Panc1 (cell line): ENCODE results near the gene PIP4P1. TPM values are rescaled to one million over a fixed set of nuclear protein-coding genes. Genes with fewer than 3 reads are reported as not detected.

ENCODE experiments used
- ATAC-seq: fragments of 200-7000 bp; cut with Tn5 transposase; 2 replicates; pipeline ENCODE4 v1.9.1; 2020; ENCODE audit warnings: mild to moderate bottlenecking, moderate library complexity
- BruUV-seq: library from RNA; stranded (reverse); fragments of 400-500 nt; replicated peaks from 2 replicates; lab custom pipeline; 2021; lab: Mats Ljungman, UMichigan
- CTCF ChIA-PET: fragments of 300-600 bp; sonication (Branson Sonifier 250); formaldehyde crosslinking; loops from one replicate; lab custom pipeline; 2022; ENCODE audit warnings: antibody characterized with exemption; lab: Charles Lee
- POLR2A ChIA-PET: fragments of 300-600 bp; sonication (Branson Sonifier 250); formaldehyde crosslinking; loops from one replicate; lab custom pipeline; 2022; ENCODE audit warnings: antibody characterized with exemption; lab: Charles Lee
- DNase-seq: peaks from one replicate; pipeline ENCODE4 v3.0.0-alpha.2; 2010; ENCODE audit warnings: low read depth, low spot score
- H3K27ac ChIP-seq: 2 replicates; pipeline ENCODE4 v1.5.1; 2011; ENCODE audit warnings: mild to moderate bottlenecking, low read length, inconsistent platforms
- H3K27me3 ChIP-seq: fragments of 200-500 bp; sonication (Bioruptor generic); 2 replicates; pipeline ENCODE4 v1.6.0; 2014; ENCODE audit warnings: low read length, inconsistent platforms; ENCODE audit not compliant: control insufficient read depth, insufficient read depth
- H3K36me3 ChIP-seq: fragments of 200-500 bp; sonication (Bioruptor generic); 2 replicates; pipeline ENCODE4 v1.5.1; 2014; ENCODE audit warnings: inconsistent platforms, mild to moderate bottlenecking, low read length, moderate library complexity; ENCODE audit not compliant: control insufficient read depth, insufficient read depth
- H3K4me1 ChIP-seq: 2 replicates; pipeline ENCODE4 v1.5.1; 2011; ENCODE audit warnings: inconsistent platforms, mild to moderate bottlenecking, low read length, moderate library complexity; ENCODE audit not compliant: control insufficient read depth, insufficient read depth
- H3K4me3 ChIP-seq, 2 experiments: 2 replicates each; pipeline ENCODE4 v1.5.1; 2011 to 2012; ENCODE audit warnings: low read depth in 2 of 2, low read length in 2 of 2, mild to moderate bottlenecking in 2 of 2, inconsistent platforms in 1 of 2, moderate library complexity in 1 of 2
- H3K9me3 ChIP-seq: fragments of 200-500 bp; sonication (Bioruptor generic); 2 replicates; pipeline ENCODE4 v1.5.1; 2014; ENCODE audit warnings: low read depth, mild to moderate bottlenecking, inconsistent platforms, low read length, moderate library complexity; ENCODE audit not compliant: control insufficient read depth, insufficient read depth
- POLR2AphosphoS5 ChIP-seq: IDR thresholded peaks from 2 replicates; pipeline ENCODE4 v1.6.1; 2012; ENCODE audit warnings: mild to moderate bottlenecking, low read depth, low read length, moderate library complexity
- SIN3A ChIP-seq: IDR thresholded peaks from 2 replicates; pipeline ENCODE4 v1.6.1; 2012; ENCODE audit warnings: low read depth, mild to moderate bottlenecking, low read length, moderate library complexity, borderline replicate concordance; ENCODE audit not compliant: insufficient read depth
- TCF7L2 ChIP-seq: IDR thresholded peaks from 2 replicates; pipeline ENCODE4 v1.6.1; 2011; ENCODE audit warnings: mild to moderate bottlenecking, low read depth, low read length, inconsistent platforms
- in situ Hi-C: cut with HindIII; loops from 2 replicates; pipeline ENCODE4 v1.10.0; 2016; ENCODE audit warnings: low sequenced_read_pairs, low pct_unique_long_range_greater_than_20kb
- intact Hi-C: fragments of 100-400 bp; cut with micrococcal nuclease; formaldehyde crosslinking; loops from one replicate; pipeline ENCODE4 v1.10.0; 2022; ENCODE audit not compliant: unreplicated experiment
- total RNA-seq: library from RNA; stranded (reverse); gene quantifications from one replicate; pipeline ENCODE4 v1.2.1, GENCODE V29; 2021; ENCODE audit not compliant: unreplicated experiment
- TF ChIP-seq, protein P1 (sequence below): fragments of 450-650 bp; IDR thresholded peaks from 2 replicates; pipeline ENCODE4 v1.5.1; 2017; ENCODE audit warnings: mild to moderate bottlenecking
- TF ChIP-seq, protein P2 (sequence below), 2 experiments: IDR thresholded peaks; 2 replicates each; pipeline ENCODE4 v1.6.1; 2011 to 2012; ENCODE audit warnings: low read depth in 2 of 2, control low read depth in 1 of 2, low read length in 1 of 2, mild to moderate bottlenecking in 1 of 2, moderate library complexity in 1 of 2; ENCODE audit not compliant: insufficient read depth in 1 of 2

PIP4P1 gene
- total RNA-seq, 1 experiment from 2014 or later, result 34.8 TPM

DNA sequence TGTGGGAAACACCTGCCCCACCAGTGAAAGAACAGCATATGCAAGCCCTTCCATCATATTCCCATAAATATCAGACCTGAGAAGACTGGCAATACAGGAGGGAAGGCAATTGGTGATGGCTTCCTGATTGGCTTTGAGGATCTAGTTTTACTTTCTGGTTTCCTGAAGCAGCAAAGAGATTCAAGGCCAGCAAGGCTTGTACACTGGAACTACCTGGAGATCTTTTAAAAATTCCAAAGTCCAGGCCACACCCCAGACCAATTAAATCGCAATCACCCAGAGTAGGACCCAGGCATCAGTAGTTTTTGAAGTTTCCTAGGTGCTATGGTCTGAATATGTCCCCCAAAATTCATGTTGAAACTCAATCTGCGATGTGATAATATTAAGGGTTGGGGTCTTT is 45.0 kb downstream of the PIP4P1 start:
- CTCF ChIA-PET, result interaction anchor here (1.2 kb wide), 1 partner anchor 17 kb away, joined by 3 read pairs; no protein-coding TSS in a partner anchor
- no peak for TF ChIP-seq TCF7L2
- TF ChIP-seq, protein P1, sequence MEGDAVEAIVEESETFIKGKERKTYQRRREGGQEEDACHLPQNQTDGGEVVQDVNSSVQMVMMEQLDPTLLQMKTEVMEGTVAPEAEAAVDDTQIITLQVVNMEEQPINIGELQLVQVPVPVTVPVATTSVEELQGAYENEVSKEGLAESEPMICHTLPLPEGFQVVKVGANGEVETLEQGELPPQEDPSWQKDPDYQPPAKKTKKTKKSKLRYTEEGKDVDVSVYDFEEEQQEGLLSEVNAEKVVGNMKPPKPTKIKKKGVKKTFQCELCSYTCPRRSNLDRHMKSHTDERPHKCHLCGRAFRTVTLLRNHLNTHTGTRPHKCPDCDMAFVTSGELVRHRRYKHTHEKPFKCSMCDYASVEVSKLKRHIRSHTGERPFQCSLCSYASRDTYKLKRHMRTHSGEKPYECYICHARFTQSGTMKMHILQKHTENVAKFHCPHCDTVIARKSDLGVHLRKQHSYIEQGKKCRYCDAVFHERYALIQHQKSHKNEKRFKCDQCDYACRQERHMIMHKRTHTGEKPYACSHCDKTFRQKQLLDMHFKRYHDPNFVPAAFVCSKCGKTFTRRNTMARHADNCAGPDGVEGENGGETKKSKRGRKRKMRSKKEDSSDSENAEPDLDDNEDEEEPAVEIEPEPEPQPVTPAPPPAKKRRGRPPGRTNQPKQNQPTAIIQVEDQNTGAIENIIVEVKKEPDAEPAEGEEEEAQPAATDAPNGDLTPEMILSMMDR, result 0 out of 2 replicates have a peak, but pooled peaks have one; percentile 2
- BruUV-seq, result no TSS peak
- Histone ChIP-seq H3K4me1 (peaks cover 9% of the 10 kb centered on the region), H3K4me3 (no peak overlapping the region), H3K27me3 (no peaks in the 10 kb centered on the region), H3K36me3 (no peaks in the 10 kb centered on the region; the same call in 1 of the 2 replicates), H3K9me3 (no peaks in the 10 kb centered on the region), H3K27ac (no peak overlapping the region)
- POLR2A ChIA-PET, result no interaction called here
- DNase-seq (no peak), ATAC-seq (no peak)
- intact Hi-C loops, result no loop called here
- in situ Hi-C loops, result no loop called here

DNA sequence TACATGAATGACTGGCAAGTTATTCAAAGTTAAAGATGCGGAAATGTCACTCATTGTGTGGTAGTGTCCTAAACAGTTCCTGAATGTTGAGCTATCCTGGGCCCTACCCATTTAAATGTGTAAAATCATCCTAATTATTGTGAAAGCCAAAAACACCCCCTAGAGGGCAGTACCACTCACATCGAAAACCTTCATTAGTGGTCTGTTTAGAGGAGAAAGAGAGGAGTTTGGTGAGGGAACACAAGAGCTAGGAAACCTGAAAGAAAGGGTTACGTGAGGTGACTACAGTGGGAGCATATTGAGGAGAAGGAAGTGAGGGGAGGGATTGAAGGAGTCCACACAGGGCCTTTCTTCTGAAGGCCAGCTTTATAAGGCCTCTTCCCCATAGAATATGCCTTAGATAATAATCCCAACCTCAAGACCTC is 45.4 kb downstream of the PIP4P1 start:
- in situ Hi-C loops (no loop called here), intact Hi-C loops (no loop called here)
- no TSS peak for BruUV-seq
- no peak overlapping the region for H3K4me3 ChIP-seq
- peaks cover 9% of the 10 kb centered on the region for H3K4me1 ChIP-seq
- no peak overlapping the region for H3K27ac ChIP-seq
- no peaks in the 10 kb centered on the region for H3K27me3 ChIP-seq
- DNase-seq, result no peak
- H3K36me3 ChIP-seq, result no peaks in the 10 kb centered on the region; the same call in 1 of the 2 replicates
- ChIA-PET CTCF (interaction anchor here (0.6 to 1.2 kb wide), 2 partner anchors 18 to 83 kb away, joined by 3 read pairs; no protein-coding TSS in a partner anchor), POLR2A (no interaction called here)
- H3K9me3 ChIP-seq, result no peaks in the 10 kb centered on the region
- no peak for TF ChIP-seq POLR2AphosphoS5
- TF ChIP-seq, protein P1, result peak; percentile 69
- 0 out of 2 replicates have a peak, but pooled peaks have one; percentile 41 for ATAC-seq

DNA sequence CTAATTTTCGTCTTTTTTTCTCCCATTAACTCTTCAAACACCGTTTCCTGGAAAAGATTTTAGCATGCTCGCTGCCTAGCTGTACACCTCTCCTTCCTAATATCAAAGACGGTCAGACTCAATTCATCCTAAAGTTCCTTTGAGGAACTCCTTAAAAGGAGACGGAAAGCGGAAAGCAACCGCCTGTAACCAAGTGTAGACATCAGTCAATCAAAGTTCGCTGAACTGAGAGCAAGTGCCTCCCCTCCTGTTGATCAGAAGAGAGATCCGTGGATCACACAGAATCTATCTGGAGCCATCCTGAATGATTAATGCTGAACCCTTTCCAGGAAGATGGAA is 47.5 kb downstream of the PIP4P1 start:
- Histone ChIP-seq H3K4me1 (peaks cover 9% of the 10 kb centered on the region), H3K36me3 (no peaks in the 10 kb centered on the region; the same call in 1 of the 2 replicates), H3K27ac (peak overlapping the region; percentile 91), H3K4me3 (peak overlapping the region; percentile 86 to 87), H3K9me3 (no peaks in the 10 kb centered on the region), H3K27me3 (no peaks in the 10 kb centered on the region)
- TF ChIP-seq POLR2AphosphoS5 (no peak), SIN3A (no peak), TCF7L2 (no peak)
- TF ChIP-seq, protein P2, sequence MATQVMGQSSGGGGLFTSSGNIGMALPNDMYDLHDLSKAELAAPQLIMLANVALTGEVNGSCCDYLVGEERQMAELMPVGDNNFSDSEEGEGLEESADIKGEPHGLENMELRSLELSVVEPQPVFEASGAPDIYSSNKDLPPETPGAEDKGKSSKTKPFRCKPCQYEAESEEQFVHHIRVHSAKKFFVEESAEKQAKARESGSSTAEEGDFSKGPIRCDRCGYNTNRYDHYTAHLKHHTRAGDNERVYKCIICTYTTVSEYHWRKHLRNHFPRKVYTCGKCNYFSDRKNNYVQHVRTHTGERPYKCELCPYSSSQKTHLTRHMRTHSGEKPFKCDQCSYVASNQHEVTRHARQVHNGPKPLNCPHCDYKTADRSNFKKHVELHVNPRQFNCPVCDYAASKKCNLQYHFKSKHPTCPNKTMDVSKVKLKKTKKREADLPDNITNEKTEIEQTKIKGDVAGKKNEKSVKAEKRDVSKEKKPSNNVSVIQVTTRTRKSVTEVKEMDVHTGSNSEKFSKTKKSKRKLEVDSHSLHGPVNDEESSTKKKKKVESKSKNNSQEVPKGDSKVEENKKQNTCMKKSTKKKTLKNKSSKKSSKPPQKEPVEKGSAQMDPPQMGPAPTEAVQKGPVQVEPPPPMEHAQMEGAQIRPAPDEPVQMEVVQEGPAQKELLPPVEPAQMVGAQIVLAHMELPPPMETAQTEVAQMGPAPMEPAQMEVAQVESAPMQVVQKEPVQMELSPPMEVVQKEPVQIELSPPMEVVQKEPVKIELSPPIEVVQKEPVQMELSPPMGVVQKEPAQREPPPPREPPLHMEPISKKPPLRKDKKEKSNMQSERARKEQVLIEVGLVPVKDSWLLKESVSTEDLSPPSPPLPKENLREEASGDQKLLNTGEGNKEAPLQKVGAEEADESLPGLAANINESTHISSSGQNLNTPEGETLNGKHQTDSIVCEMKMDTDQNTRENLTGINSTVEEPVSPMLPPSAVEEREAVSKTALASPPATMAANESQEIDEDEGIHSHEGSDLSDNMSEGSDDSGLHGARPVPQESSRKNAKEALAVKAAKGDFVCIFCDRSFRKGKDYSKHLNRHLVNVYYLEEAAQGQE (IDR thresholded peaks at IDR 0.05; ENCODE audit: insufficient read depth in 1 of 2, low read depth in 2 of 2, low read length in 1 of 2), result no peak
- TF ChIP-seq, protein P1, result no peak
- CTCF ChIA-PET, result no interaction called here
- no TSS peak for BruUV-seq
- no peak for DNase-seq
- in situ Hi-C loops, result no loop called here
- POLR2A ChIA-PET, result no interaction called here
- ATAC-seq, result peak; percentile 56; the same call in 1 of the 2 replicates
- intact Hi-C loops, result no loop called here
